Colonic mucosa (tissue), 4 donors: Measurements from ENCODE around the gene MACROD2. TPM values are rescaled to one million over a fixed set of nuclear protein-coding genes. Genes with fewer than 3 reads are reported as not detected.
"Not testable (repeated sequence)": the region's sequence is repeated elsewhere in the genome, so short reads cannot be mapped to it uniquely, and the experiment has no call there.

Experiments used
- DNase-seq: peaks from one replicate; pipeline ENCODE4 v3.0.0-alpha.2; 2020
- H3K27ac ChIP-seq: fragments of 200-600 bp; one replicate; pipeline ENCODE4 v1.8.0; 2021
- H3K27me3 ChIP-seq: fragments of 200-600 bp; one replicate; pipeline ENCODE4 v1.8.0; 2021
- H3K36me3 ChIP-seq: fragments of 200-600 bp; one replicate; pipeline ENCODE4 v1.8.0; 2021
- H3K4me1 ChIP-seq: fragments of 200-600 bp; one replicate; pipeline ENCODE4 v1.8.0; 2021; ENCODE audit warnings: mild to moderate bottlenecking
- H3K4me3 ChIP-seq: fragments of 200-600 bp; one replicate; pipeline ENCODE4 v1.8.0; 2021
- H3K9ac ChIP-seq, 2 donors: one replicate each; pipeline ENCODE4 v1.7.0; 2013; ENCODE audit warnings: control low read depth in 2 of 2, low read depth in 2 of 2, low read length in 2 of 2
- H3K9me3 ChIP-seq: fragments of 200-600 bp; one replicate; pipeline ENCODE4 v1.8.0; 2021
- CTCF ChIP-seq: fragments of 200-600 bp; IDR thresholded peaks from one replicate; pipeline ENCODE4 v1.8.0; 2022; ENCODE audit warnings: antibody characterized with exemption, mild to moderate bottlenecking
- intact Hi-C: fragments of 100-400 bp; cut with DNase I; formaldehyde crosslinking; loops from one replicate; pipeline ENCODE4 v1.14.1; 2022
- total RNA-seq, 2 donors: library from RNA; stranded (reverse); fragmentation: NEBNext Ultra II Directional in 1 of 2; extraction: Animal tissue kit (Norgen Biotek cat#: 25700) in 1 of 2; gene quantifications; one replicate each; pipeline ENCODE4 v1.2.1, GENCODE V29; 2021
- donor health status: healthy.
- donor health status: DM: no; HTN: no; CAD: no.
- donor health status: DM: no; HTN: no; CAD: no.

MACROD2 gene
- total RNA-seq, 2 donors from 2014 or later: 3.2 to 3.3 TPM

- no peak for DNase-seq
- Histone ChIP-seq H3K9me3 (no peaks in the 10 kb centered on the region), H3K27me3 (no peaks in the 10 kb centered on the region), H3K9ac (no peak overlapping the region), H3K36me3 (no peaks in the 10 kb centered on the region), H3K4me1 (no peaks in the 10 kb centered on the region), H3K4me3 (no peak overlapping the region), H3K27ac (no peak overlapping the region)
- no peak for TF ChIP-seq CTCF
- intact Hi-C loops: no loop called here
Observed at GRCh38 chr20:15011631-15012030, 1016.3 kb downstream of the MACROD2 start.

DNA sequence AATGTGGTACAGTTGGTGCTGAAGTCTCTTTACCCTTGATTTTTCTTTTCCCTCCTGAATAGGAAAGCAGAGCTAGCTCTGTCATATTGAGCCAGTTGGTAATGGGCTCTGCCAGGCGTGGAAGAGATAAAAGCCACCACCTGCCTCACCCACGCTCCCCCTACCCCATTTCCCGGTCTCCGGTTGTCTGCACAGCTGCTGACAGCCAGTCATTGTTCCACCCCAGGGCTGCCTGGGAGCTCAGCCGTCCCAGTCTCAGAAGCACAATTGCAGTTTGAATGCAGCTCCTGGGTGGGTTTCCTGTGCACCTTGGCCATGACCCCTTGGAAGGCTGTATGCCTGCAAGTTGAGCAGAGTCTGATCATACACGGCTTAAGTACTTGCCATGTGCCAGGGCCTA lies 1017.2 kb downstream of the MACROD2 start:
- Histone ChIP-seq H3K4me1 (no peaks in the 10 kb centered on the region), H3K27ac (no peak overlapping the region), H3K36me3 (no peaks in the 10 kb centered on the region), H3K4me3 (no peak overlapping the region), H3K27me3 (no peaks in the 10 kb centered on the region), H3K9me3 (no peaks in the 10 kb centered on the region), H3K9ac (no peak overlapping the region)
- DNase-seq: no peak
- no peak for TF ChIP-seq CTCF
- intact Hi-C loops: no loop called here

- H3K4me3 ChIP-seq, H3K27me3 ChIP-seq, H3K9ac ChIP-seq, DNase-seq, H3K27ac ChIP-seq, H3K36me3 ChIP-seq, H3K9me3 ChIP-seq, H3K4me1 ChIP-seq, intact Hi-C loops: not testable (repeated sequence)
Observed at GRCh38 chr20:15016875-15017274, 1021.6 kb downstream of the MACROD2 start.

DNA sequence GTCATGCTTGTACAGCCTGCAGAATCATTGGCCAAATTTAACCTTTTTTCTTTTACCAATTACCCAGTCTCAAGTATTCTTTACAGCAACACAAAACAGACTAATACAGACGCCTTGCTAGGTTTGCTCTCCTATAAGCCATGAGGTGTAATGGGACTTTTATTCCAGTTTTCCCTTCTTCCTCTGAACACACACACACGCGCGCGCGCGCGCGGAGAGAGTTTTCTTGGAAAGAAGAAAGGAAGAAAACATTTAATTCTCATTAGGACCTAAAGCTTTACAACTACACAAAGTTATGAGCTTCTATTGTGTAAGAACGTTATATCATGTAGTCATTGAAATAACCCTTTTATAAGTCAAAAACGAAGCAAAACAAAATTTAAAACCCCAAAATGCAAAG lies 1023.6 kb downstream of the MACROD2 start:
- no peak overlapping the region for H3K27ac ChIP-seq
- no peaks in the 10 kb centered on the region for H3K27me3 ChIP-seq
- TF ChIP-seq CTCF: no peak
- H3K9ac ChIP-seq: no peak overlapping the region
- no peaks in the 10 kb centered on the region for H3K4me1 ChIP-seq
- no peak overlapping the region for H3K4me3 ChIP-seq
- no peaks in the 10 kb centered on the region for H3K9me3 ChIP-seq
- intact Hi-C loops: no loop called here
- H3K36me3 ChIP-seq: no peaks in the 10 kb centered on the region
- no peak for DNase-seq

- DNase-seq: no peak
- no peaks in the 10 kb centered on the region for H3K27me3 ChIP-seq
- no peaks in the 10 kb centered on the region for H3K36me3 ChIP-seq
- H3K9me3 ChIP-seq: no peaks in the 10 kb centered on the region
- H3K27ac ChIP-seq: no peak overlapping the region
- no peaks in the 10 kb centered on the region for H3K4me1 ChIP-seq
- H3K9ac ChIP-seq: no peak overlapping the region
- TF ChIP-seq CTCF: no peak
- no peak overlapping the region for H3K4me3 ChIP-seq
- intact Hi-C loops: no loop called here
Observed at GRCh38 chr20:15020845-15021244, 1025.5 kb downstream of the MACROD2 start.

DNA sequence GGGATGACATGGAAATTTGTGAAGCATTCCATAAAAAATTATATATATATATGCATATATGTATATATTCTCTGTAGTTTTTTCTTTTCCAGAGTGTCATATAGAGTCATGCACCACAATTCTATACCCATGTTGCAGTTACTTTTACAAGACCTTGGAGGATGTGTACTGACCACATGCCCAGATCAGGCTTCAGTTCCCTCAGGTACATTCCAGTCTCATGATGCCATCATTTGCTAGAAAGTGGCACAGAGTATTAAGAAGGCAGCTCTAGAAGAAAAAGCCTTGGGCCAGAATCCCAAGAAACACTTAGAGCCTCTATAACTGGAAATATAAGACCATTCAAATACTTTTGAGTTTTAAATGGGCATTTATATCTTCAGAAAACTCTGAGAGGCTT lies 1027.6 kb downstream of the MACROD2 start:
- TF ChIP-seq CTCF: no peak
- no peaks in the 10 kb centered on the region for H3K4me1 ChIP-seq
- no peaks in the 10 kb centered on the region for H3K27me3 ChIP-seq
- no peak overlapping the region for H3K9ac ChIP-seq
- no peak overlapping the region for H3K4me3 ChIP-seq
- H3K9me3 ChIP-seq: no peaks in the 10 kb centered on the region
- no peak for DNase-seq
- no peaks in the 10 kb centered on the region for H3K36me3 ChIP-seq
- intact Hi-C loops: no loop called here
- no peak overlapping the region for H3K27ac ChIP-seq
